Karpas-422 (cell line): ENCODE results near the gene APH1B. TPM values are rescaled to one million over a fixed set of nuclear protein-coding genes. Genes with fewer than 3 reads are reported as not detected.
"Not testable (repeated sequence)": the region's sequence is repeated elsewhere in the genome, so short reads cannot be mapped to it uniquely, and the experiment has no call there.

Source experiments
- DNase-seq: peaks from one replicate; pipeline ENCODE4 v3.0.0-alpha.2; 2015
- H2AFZ ChIP-seq: fragments of 200-600 bp; sonication (generic); 2 replicates; pipeline ENCODE4 v1.6.1; 2014; ENCODE audit warnings: antibody characterized with exemption, low read length, mixed read lengths
- H3K27ac ChIP-seq: fragments of 200-600 bp; sonication (generic); 2 replicates; pipeline ENCODE4 v1.5.1; 2014; ENCODE audit warnings: mild to moderate bottlenecking, low read length, moderate library complexity
- H3K27me3 ChIP-seq: fragments of 200-600 bp; sonication (generic); 2 replicates; pipeline ENCODE4 v1.6.1; 2014; ENCODE audit warnings: low read length, mixed read lengths
- H3K36me3 ChIP-seq: fragments of 200-600 bp; sonication (generic); 2 replicates; pipeline ENCODE4 v1.6.1; 2014; ENCODE audit warnings: low read length, mixed read lengths; ENCODE audit not compliant: insufficient read depth
- H3K4me1 ChIP-seq: fragments of 200-600 bp; sonication (generic); 2 replicates; pipeline ENCODE4 v1.6.1; 2014; ENCODE audit warnings: mild to moderate bottlenecking, low read length, mixed read lengths
- H3K4me2 ChIP-seq: fragments of 200-600 bp; sonication (generic); 2 replicates; pipeline ENCODE4 v1.6.1; 2014; ENCODE audit warnings: low read length, low read depth, mild to moderate bottlenecking; ENCODE audit not compliant: poor library complexity, severe bottlenecking
- H3K4me3 ChIP-seq: fragments of 200-600 bp; sonication (generic); 2 replicates; pipeline ENCODE4 v1.5.1; 2014; ENCODE audit warnings: mild to moderate bottlenecking, antibody characterized with exemption, low read length, mixed read lengths
- H3K79me2 ChIP-seq: fragments of 200-600 bp; sonication (generic); 2 replicates; pipeline ENCODE4 v1.6.1; 2014; ENCODE audit warnings: mild to moderate bottlenecking, low read length, mixed read lengths
- H3K9ac ChIP-seq: fragments of 200-600 bp; sonication (generic); 2 replicates; pipeline ENCODE4 v1.6.0; 2014; ENCODE audit warnings: low read length
- H3K9me2 ChIP-seq: fragments of 200-600 bp; sonication (generic), shearing (Covaris generic); replicated peaks from 2 replicates; pipeline ENCODE4 v1.6.0; 2014; ENCODE audit warnings: mild to moderate bottlenecking, low read length, moderate library complexity; ENCODE audit not compliant: insufficient read depth
- H3K9me3 ChIP-seq: fragments of 300-700, 200-600 bp; sonication (generic); 2 replicates; pipeline ENCODE4 v1.6.1; 2014; ENCODE audit warnings: low read length, mixed read lengths
- H4K20me1 ChIP-seq: fragments of 200-600 bp; sonication (generic); 2 replicates; pipeline ENCODE4 v1.6.1; 2014; ENCODE audit warnings: mild to moderate bottlenecking, antibody characterized with exemption, low read length, low read depth; ENCODE audit not compliant: insufficient read depth
- total RNA-seq: library from RNA; depleted of rRNA; stranded (reverse); fragments of >200 nt; shearing (Covaris generic); gene quantifications from 2 replicates; pipeline ENCODE4 v1.2.3, GENCODE V29; 2014; ENCODE audit warnings: low replicate concordance

Gene APH1B
- total RNA-seq, 1 experiment from 2014 or later = 34.8 TPM

GRCh38 chr15:63308491-63308890 is 31.1 kb downstream of the APH1B start:
- H3K4me2 ChIP-seq = no peak overlapping the region

GRCh38 chr15:63308947-63309346 is 31.5 kb downstream of the APH1B start:
- H3K79me2 ChIP-seq = no peaks in the 10 kb centered on the region
- H3K9me2 ChIP-seq = no peaks in the 10 kb centered on the region
- H3K4me2 ChIP-seq = no peak overlapping the region
- H3K4me1 ChIP-seq = no peaks in the 10 kb centered on the region
- H3K4me3 ChIP-seq = no peak overlapping the region
- no peaks in the 10 kb centered on the region for H3K9me3 ChIP-seq
- H2AFZ ChIP-seq = no peak overlapping the region
- DNase-seq = no peak
- no peak overlapping the region for H3K27ac ChIP-seq
- H3K9ac ChIP-seq = no peak overlapping the region
- no peaks in the 10 kb centered on the region for H4K20me1 ChIP-seq
- H3K36me3 ChIP-seq = peaks cover 18% of the 10 kb centered on the region; the same call in 1 of the 2 replicates
- H3K27me3 ChIP-seq = no peaks in the 10 kb centered on the region

More at GRCh38 chr15:63308491-63308890, 31.1 kb downstream of the APH1B start:
- Histone ChIP-seq H3K9me3 (no peaks in the 10 kb centered on the region), H4K20me1 (no peaks in the 10 kb centered on the region), H3K4me1 (no peaks in the 10 kb centered on the region), H3K9me2 (no peaks in the 10 kb centered on the region), H3K79me2 (no peaks in the 10 kb centered on the region), H3K4me3 (no peak overlapping the region), H2AFZ (no peak overlapping the region), H3K27me3 (no peaks in the 10 kb centered on the region), H3K36me3 (peaks cover 18% of the 10 kb centered on the region; the same call in 1 of the 2 replicates), H3K27ac (no peak overlapping the region), H3K9ac (no peak overlapping the region)
- no peak for DNase-seq

- no peaks in the 10 kb centered on the region for H3K9me2 ChIP-seq
- H3K9ac ChIP-seq = no peak overlapping the region
- H4K20me1 ChIP-seq = no peaks in the 10 kb centered on the region
- H3K4me2 ChIP-seq = no peak overlapping the region
- no peak overlapping the region for H3K27ac ChIP-seq
- no peaks in the 10 kb centered on the region for H3K9me3 ChIP-seq
- no peak for DNase-seq
- no peak overlapping the region for H2AFZ ChIP-seq
- no peak overlapping the region for H3K4me3 ChIP-seq
- no peaks in the 10 kb centered on the region for H3K27me3 ChIP-seq
- H3K79me2 ChIP-seq = no peaks in the 10 kb centered on the region
- H3K4me1 ChIP-seq = no peaks in the 10 kb centered on the region
- H3K36me3 ChIP-seq = peaks cover 12% of the 10 kb centered on the region; the same call in 1 of the 2 replicates
These were observed 33.2 kb downstream of the APH1B start for GRCh38 chr15:63310646-63311045.

GRCh38 chr15:63312286-63312685 is 34.9 kb downstream of the APH1B start:
- Histone ChIP-seq H2AFZ (no peak overlapping the region), H3K9me3 (no peaks in the 10 kb centered on the region), H3K79me2 (no peaks in the 10 kb centered on the region), H3K9ac (no peak overlapping the region), H4K20me1 (no peaks in the 10 kb centered on the region), H3K4me1 (no peaks in the 10 kb centered on the region), H3K27me3 (no peaks in the 10 kb centered on the region), H3K4me3 (no peak overlapping the region), H3K36me3 (no peaks in the 10 kb centered on the region), H3K9me2 (no peaks in the 10 kb centered on the region), H3K27ac (no peak overlapping the region), H3K4me2 (no peak overlapping the region)
- DNase-seq = no peak

GRCh38 chr15:63313825-63314224 is 36.4 kb downstream of the APH1B start:
- DNase-seq = no peak
- no peak overlapping the region for H3K4me2 ChIP-seq
- H3K9me2 ChIP-seq = no peaks in the 10 kb centered on the region
- no peaks in the 10 kb centered on the region for H3K9me3 ChIP-seq
- H3K4me1 ChIP-seq = no peaks in the 10 kb centered on the region
- no peaks in the 10 kb centered on the region for H4K20me1 ChIP-seq
- no peak overlapping the region for H3K27ac ChIP-seq
- H3K79me2 ChIP-seq = no peaks in the 10 kb centered on the region
- H3K27me3 ChIP-seq = no peaks in the 10 kb centered on the region
- no peaks in the 10 kb centered on the region for H3K36me3 ChIP-seq
- no peak overlapping the region for H3K9ac ChIP-seq
- no peak overlapping the region for H2AFZ ChIP-seq
- H3K4me3 ChIP-seq = no peak overlapping the region

GRCh38 chr15:63314409-63314808 is 37.0 kb downstream of the APH1B start:
- H3K4me3 ChIP-seq = no peak overlapping the region
- H3K9ac ChIP-seq = no peak overlapping the region
- no peaks in the 10 kb centered on the region for H3K9me2 ChIP-seq
- no peaks in the 10 kb centered on the region for H3K4me1 ChIP-seq
- no peak for DNase-seq
- no peak overlapping the region for H3K27ac ChIP-seq
- no peak overlapping the region for H3K4me2 ChIP-seq
- no peaks in the 10 kb centered on the region for H3K9me3 ChIP-seq
- no peak overlapping the region for H2AFZ ChIP-seq
- H4K20me1 ChIP-seq = no peaks in the 10 kb centered on the region
- H3K27me3 ChIP-seq = no peaks in the 10 kb centered on the region
- no peaks in the 10 kb centered on the region for H3K79me2 ChIP-seq
- no peaks in the 10 kb centered on the region for H3K36me3 ChIP-seq

GRCh38 chr15:63318344-63318743 is 40.9 kb downstream of the APH1B start:
- H3K9me3 ChIP-seq = no peaks in the 10 kb centered on the region
- H4K20me1 ChIP-seq = no peaks in the 10 kb centered on the region
- peak; percentile 39 for DNase-seq
- H3K36me3 ChIP-seq = no peaks in the 10 kb centered on the region
- no peaks in the 10 kb centered on the region for H3K4me1 ChIP-seq
- no peak overlapping the region for H2AFZ ChIP-seq
- H3K27ac ChIP-seq = no peak overlapping the region
- no peaks in the 10 kb centered on the region for H3K27me3 ChIP-seq
- H3K79me2 ChIP-seq = no peaks in the 10 kb centered on the region
- H3K9ac ChIP-seq = no peak overlapping the region
- no peaks in the 10 kb centered on the region for H3K9me2 ChIP-seq
- H3K4me2 ChIP-seq = no peak overlapping the region
- no peak overlapping the region for H3K4me3 ChIP-seq

GRCh38 chr15:63319065-63319464 is 41.7 kb downstream of the APH1B start:
- DNase-seq = no peak
- no peaks in the 10 kb centered on the region for H3K4me1 ChIP-seq
- H3K36me3 ChIP-seq = no peaks in the 10 kb centered on the region
- no peak overlapping the region for H3K4me3 ChIP-seq
- H3K4me2 ChIP-seq = no peak overlapping the region
- no peak overlapping the region for H3K9ac ChIP-seq
- H3K9me2 ChIP-seq = no peaks in the 10 kb centered on the region
- no peaks in the 10 kb centered on the region for H3K9me3 ChIP-seq
- H3K27ac ChIP-seq = no peak overlapping the region
- no peaks in the 10 kb centered on the region for H3K79me2 ChIP-seq
- no peak overlapping the region for H2AFZ ChIP-seq
- no peaks in the 10 kb centered on the region for H4K20me1 ChIP-seq
- no peaks in the 10 kb centered on the region for H3K27me3 ChIP-seq

GRCh38 chr15:63320446-63320845 is 43.0 kb downstream of the APH1B start:
- H3K9me2 ChIP-seq, H3K79me2 ChIP-seq, H3K9ac ChIP-seq, H3K4me3 ChIP-seq, H2AFZ ChIP-seq, H3K27ac ChIP-seq, H3K9me3 ChIP-seq, H3K27me3 ChIP-seq, H3K4me2 ChIP-seq, H4K20me1 ChIP-seq, H3K36me3 ChIP-seq, H3K4me1 ChIP-seq: not testable (repeated sequence)
- peak; percentile 23 for DNase-seq
